HL-60 (cell line): ENCODE measurements around the gene AKAP7.

ENCODE experiments used
- GABPA ChIP-seq: IDR thresholded peaks from 2 replicates; pipeline ENCODE4 v1.6.1; 2012; ENCODE audit warnings: low read depth
- POLR2AphosphoS5 ChIP-seq: IDR thresholded peaks from 2 replicates; pipeline ENCODE4 v1.6.1; 2012; ENCODE audit warnings: low read depth
- SPI1 ChIP-seq: IDR thresholded peaks from 2 replicates; pipeline ENCODE4 v1.6.1; 2012; ENCODE audit warnings: low read depth, mild to moderate bottlenecking, borderline replicate concordance
- TF ChIP-seq, protein P1 (sequence below): IDR thresholded peaks from 2 replicates; pipeline ENCODE4 v1.6.1; 2012; ENCODE audit warnings: low read depth; ENCODE audit not compliant: insufficient replicate concordance
- TF ChIP-seq, protein P2 (sequence below): IDR thresholded peaks from one replicate; pipeline ENCODE4 v1.5.1; 2011; ENCODE audit warnings: low read length, control low read depth, inconsistent platforms; ENCODE audit not compliant: insufficient read depth

DNA sequence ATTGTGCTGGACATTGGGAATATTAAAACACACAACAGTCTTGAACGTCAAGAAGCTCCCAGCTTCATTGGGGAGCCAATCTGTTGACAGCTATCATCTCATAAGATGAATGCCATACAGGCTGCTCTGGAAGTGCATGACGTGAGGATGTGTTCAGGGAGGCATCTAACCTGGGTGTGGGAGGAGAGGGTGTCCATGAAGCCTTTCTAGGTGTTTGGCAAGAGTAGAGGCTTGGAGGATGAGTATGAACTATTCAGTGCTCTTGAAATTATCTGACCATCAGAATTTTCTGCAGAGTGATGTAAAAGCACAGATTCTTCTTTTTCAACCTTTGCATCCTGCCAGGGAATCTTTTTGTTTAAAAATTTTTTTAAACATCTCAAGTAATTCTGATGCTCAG lies 11.6 kb downstream of the AKAP7 start:
- TF ChIP-seq, protein P1, sequence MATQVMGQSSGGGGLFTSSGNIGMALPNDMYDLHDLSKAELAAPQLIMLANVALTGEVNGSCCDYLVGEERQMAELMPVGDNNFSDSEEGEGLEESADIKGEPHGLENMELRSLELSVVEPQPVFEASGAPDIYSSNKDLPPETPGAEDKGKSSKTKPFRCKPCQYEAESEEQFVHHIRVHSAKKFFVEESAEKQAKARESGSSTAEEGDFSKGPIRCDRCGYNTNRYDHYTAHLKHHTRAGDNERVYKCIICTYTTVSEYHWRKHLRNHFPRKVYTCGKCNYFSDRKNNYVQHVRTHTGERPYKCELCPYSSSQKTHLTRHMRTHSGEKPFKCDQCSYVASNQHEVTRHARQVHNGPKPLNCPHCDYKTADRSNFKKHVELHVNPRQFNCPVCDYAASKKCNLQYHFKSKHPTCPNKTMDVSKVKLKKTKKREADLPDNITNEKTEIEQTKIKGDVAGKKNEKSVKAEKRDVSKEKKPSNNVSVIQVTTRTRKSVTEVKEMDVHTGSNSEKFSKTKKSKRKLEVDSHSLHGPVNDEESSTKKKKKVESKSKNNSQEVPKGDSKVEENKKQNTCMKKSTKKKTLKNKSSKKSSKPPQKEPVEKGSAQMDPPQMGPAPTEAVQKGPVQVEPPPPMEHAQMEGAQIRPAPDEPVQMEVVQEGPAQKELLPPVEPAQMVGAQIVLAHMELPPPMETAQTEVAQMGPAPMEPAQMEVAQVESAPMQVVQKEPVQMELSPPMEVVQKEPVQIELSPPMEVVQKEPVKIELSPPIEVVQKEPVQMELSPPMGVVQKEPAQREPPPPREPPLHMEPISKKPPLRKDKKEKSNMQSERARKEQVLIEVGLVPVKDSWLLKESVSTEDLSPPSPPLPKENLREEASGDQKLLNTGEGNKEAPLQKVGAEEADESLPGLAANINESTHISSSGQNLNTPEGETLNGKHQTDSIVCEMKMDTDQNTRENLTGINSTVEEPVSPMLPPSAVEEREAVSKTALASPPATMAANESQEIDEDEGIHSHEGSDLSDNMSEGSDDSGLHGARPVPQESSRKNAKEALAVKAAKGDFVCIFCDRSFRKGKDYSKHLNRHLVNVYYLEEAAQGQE = no peak
- TF ChIP-seq POLR2AphosphoS5 (no peak), GABPA (no peak), SPI1 (no peak)
- TF ChIP-seq, protein P2, sequence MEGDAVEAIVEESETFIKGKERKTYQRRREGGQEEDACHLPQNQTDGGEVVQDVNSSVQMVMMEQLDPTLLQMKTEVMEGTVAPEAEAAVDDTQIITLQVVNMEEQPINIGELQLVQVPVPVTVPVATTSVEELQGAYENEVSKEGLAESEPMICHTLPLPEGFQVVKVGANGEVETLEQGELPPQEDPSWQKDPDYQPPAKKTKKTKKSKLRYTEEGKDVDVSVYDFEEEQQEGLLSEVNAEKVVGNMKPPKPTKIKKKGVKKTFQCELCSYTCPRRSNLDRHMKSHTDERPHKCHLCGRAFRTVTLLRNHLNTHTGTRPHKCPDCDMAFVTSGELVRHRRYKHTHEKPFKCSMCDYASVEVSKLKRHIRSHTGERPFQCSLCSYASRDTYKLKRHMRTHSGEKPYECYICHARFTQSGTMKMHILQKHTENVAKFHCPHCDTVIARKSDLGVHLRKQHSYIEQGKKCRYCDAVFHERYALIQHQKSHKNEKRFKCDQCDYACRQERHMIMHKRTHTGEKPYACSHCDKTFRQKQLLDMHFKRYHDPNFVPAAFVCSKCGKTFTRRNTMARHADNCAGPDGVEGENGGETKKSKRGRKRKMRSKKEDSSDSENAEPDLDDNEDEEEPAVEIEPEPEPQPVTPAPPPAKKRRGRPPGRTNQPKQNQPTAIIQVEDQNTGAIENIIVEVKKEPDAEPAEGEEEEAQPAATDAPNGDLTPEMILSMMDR = no peak
